HG02981 (cell line): ENCODE data around the gene NDUFAB1.
A peak's percentile ranks its signal among the peaks of the same experiment; 100 is the strongest.
"Not testable (repeated sequence)": the region's sequence is repeated elsewhere in the genome, so short reads cannot be mapped to it uniquely, and the experiment has no call there.

Experiments used
- ATAC-seq: cut with Tn5 transposase; IDR thresholded peaks from one replicate; pipeline ENCODE4 v1.9.1; 2021; ENCODE audit warnings: mild to moderate bottlenecking, moderate library complexity; ENCODE audit not compliant: unreplicated experiment

The NDUFAB1 gene

GRCh38 chr16:23556881-23557778, 39.0 kb downstream of the NDUFAB1 start, which contains the start of the genes EARS2 and UBFD1:
Gene EARS2, minus strand, starts transcription at chr16:23557350. Its CDS starts 7 bp downstream, at chr16:23557343.
Gene UBFD1, plus strand, starts transcription at chr16:23557727. Its CDS starts 16 bp downstream, at chr16:23557743.
- peak; percentile 87 for ATAC-seq

GRCh38 chr16:23554536-23554935, 41.6 kb downstream of the NDUFAB1 start:
- no peak for ATAC-seq

- ATAC-seq: no peak
Observed at GRCh38 chr16:23552161-23552560, 44.0 kb downstream of the NDUFAB1 start.

GRCh38 chr16:23549938-23550337, 46.2 kb downstream of the NDUFAB1 start:
- ATAC-seq: no peak

GRCh38 chr16:23544436-23544835, 51.7 kb downstream of the NDUFAB1 start:
- ATAC-seq: no peak

- ATAC-seq: not testable (repeated sequence)
Observed at GRCh38 chr16:23540817-23541178, 55.3 kb downstream of the NDUFAB1 start.

- no peak for ATAC-seq
Observed at GRCh38 chr16:23539984-23540816, 55.9 kb downstream of the NDUFAB1 start.

GRCh38 chr16:23538919-23539278, 57.2 kb downstream of the NDUFAB1 start:
- no peak for ATAC-seq

GRCh38 chr16:23537390-23537789, 58.7 kb downstream of the NDUFAB1 start:
- ATAC-seq: no peak

GRCh38 chr16:23535901-23536300, 60.2 kb downstream of the NDUFAB1 start:
- no peak for ATAC-seq

- ATAC-seq: no peak
Observed at GRCh38 chr16:23534868-23535860, 61.0 kb downstream of the NDUFAB1 start.

- ATAC-seq: no peak
Observed at GRCh38 chr16:23532448-23532847, 63.7 kb downstream of the NDUFAB1 start.
